Muscle layer of colon (tissue), 2 donors: ENCODE data around the gene ZNF628.

Source experiments
- H3K27ac ChIP-seq: one replicate; pipeline ENCODE4 v1.7.0; 2013; ENCODE audit warnings: low read depth, mild to moderate bottlenecking, low read length, moderate library complexity
- H3K27me3 ChIP-seq, 2 donors: one replicate each; pipeline ENCODE4 v1.7.0; 2013; ENCODE audit warnings: low read length in 2 of 2, mild to moderate bottlenecking in 2 of 2; ENCODE audit not compliant: insufficient read depth in 2 of 2, control insufficient read depth in 1 of 2
- H3K36me3 ChIP-seq: one replicate; pipeline ENCODE4 v1.7.0; 2013; ENCODE audit warnings: mild to moderate bottlenecking, low read length; ENCODE audit not compliant: insufficient read depth
- H3K4me1 ChIP-seq: one replicate; pipeline ENCODE4 v1.7.0; 2013; ENCODE audit warnings: mild to moderate bottlenecking, low read length; ENCODE audit not compliant: insufficient read depth
- H3K4me3 ChIP-seq, 2 donors: one replicate each; pipeline ENCODE4 v1.7.0; 2013; ENCODE audit warnings: low read length in 2 of 2, low read depth in 1 of 2, mild to moderate bottlenecking in 1 of 2, moderate library complexity in 1 of 2
- H3K9ac ChIP-seq: one replicate; pipeline ENCODE4 v1.7.0; 2013; ENCODE audit warnings: low read length
- H3K9me3 ChIP-seq: one replicate; pipeline ENCODE4 v1.7.0; 2013; ENCODE audit warnings: mild to moderate bottlenecking, low read length
- donor health status: abdominal sarcoma.
- donor health status: Adenocarcinoma of cecum.

ZNF628 gene

DNA sequence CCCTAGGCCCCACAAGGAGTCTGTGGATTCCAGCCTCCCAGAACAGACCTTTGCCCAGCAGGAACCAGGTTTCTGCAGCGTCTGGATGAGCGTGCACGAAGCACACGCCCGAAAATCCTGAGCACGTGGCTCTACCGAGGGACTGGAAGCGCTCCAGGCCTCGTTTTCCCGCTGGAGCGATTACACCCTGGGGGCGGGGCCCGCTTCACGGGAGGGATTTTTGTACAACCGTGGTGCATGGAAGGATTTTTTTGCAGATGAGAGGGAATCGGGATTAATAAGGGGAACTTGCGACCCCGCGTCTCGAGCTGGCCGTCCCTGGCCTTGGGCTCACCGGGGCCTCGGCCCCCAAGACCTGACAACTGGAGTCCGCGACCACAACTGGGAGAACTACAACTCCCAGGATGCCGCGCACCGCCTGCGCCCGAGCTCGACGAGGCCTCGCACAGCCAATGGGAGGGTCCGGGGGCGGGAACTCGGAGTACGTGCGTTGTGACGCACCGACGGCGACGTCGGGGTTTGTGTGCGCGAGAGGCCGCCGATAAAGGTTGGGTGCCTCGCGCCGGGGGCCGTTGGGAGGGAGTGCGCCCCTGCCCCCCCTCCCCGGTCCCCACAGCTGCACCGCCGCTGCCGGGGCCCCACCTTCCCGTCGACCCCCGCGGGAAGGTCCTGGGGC, at the start of gene ZNF628:
Gene ZNF628 (plus strand): TSS at position 518 of the 676 bp plus-strand sequence. CDS start 3,294 bp downstream, outside the sequence.
- Histone ChIP-seq H3K36me3 (no peaks in the 10 kb centered on the region), H3K9me3 (no peaks in the 10 kb centered on the region), H3K4me1 (peaks cover 17% of the 10 kb centered on the region), H3K9ac (no peak within 1 kb of the TSS), H3K27me3 (no peaks in the 10 kb centered on the region), H3K27ac (peak within 1 kb of the TSS; percentile 77), H3K4me3 (peak within 1 kb of the TSS; percentile 68 to 89)

DNA sequence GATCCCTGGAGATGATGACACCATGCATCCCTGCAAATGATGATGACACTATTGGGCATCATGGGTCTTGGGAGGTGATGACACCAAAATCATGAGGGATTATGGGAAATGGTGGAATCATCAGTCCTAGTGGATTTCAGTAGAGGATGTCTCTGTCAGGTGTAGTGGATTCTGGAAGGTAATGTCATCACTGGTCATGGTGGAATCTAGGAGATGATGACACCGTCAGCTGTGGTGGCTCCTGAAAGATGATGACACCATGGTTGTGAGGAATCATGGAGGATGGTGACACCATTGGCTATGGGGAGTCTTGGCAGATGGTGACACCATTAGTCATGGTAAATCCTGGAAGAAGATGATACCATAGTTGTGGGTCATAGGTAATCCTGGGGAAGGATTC, 45.2 kb upstream of the ZNF628 start:
- H3K27ac ChIP-seq: no peak overlapping the region
- no peaks in the 10 kb centered on the region for H3K4me1 ChIP-seq

DNA sequence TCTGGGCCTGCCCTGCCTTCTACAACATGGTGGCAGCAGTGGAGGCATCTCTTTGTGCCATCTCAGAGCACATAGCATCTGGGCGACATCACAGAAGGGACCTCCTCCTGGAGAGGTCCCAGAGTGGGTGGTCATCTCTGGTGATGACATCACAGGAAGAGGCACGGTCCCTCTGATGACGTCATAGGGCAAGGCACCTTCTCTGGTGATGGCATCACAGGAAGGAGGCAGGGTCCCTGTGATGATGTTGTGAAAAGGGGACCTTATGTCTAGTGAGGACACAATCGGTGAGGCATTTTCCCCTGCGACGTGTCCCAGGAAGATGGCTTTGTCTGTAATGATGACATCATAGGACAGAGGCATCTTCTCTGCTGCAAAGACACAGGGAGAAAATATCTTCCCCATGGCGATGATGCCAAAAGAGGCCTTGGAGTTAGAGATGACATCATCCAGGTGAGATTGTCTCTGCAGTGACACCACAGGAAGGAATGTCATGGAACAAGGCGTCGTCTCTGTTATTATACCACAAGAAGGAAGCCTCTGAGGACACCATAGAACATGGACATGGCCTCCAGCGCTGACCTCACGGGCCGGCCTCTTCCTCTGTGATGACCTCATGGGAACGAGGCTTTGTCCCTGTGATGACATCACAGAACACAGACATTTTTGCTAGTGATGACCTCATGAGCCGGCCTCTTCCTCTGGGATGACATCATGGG, 44.0 kb upstream of the ZNF628 start:
- H3K27me3 ChIP-seq: peaks cover 27 to 53% of the 10 kb centered on the region in 2 donors

More for the DNA sequence above, 45.2 kb upstream of the ZNF628 start:
- Histone ChIP-seq H3K9ac (no peak overlapping the region), H3K36me3 (no peaks in the 10 kb centered on the region), H3K4me3 (no peak overlapping the region), H3K27me3 (peaks cover 27 to 47% of the 10 kb centered on the region in 2 donors), H3K9me3 (no peaks in the 10 kb centered on the region)

DNA sequence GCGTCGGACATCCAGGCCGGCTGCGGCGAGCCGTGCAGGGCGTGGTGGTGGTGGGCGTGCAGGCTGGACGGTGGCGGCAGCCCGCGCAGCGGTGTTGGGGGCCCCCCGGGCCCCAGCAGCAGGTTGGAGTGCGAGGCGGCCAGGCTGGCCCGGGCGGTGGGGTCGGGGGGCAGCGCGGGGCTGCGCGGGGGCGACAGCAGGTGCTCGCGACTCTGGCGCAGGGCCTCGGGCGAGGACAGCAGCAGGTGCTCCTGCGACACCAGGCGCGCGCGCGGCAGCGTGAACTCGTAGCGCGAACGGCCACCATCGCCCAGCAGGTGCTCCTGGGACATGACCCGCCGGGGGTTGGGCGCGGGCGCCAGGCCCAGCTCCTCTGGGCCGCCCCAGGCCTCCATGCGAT, 43.1 kb upstream of the ZNF628 start:
- Histone ChIP-seq H3K4me3 (no peak overlapping the region), H3K27me3 (peaks cover 32 to 62% of the 10 kb centered on the region in 2 donors), H3K9me3 (no peaks in the 10 kb centered on the region), H3K27ac (no peak overlapping the region), H3K4me1 (no peaks in the 10 kb centered on the region), H3K9ac (no peak overlapping the region), H3K36me3 (no peaks in the 10 kb centered on the region)

More for the DNA sequence above, 44.0 kb upstream of the ZNF628 start:
- Histone ChIP-seq H3K9ac (no peak overlapping the region), H3K27ac (no peak overlapping the region), H3K4me3 (no peak overlapping the region), H3K36me3 (no peaks in the 10 kb centered on the region), H3K4me1 (no peaks in the 10 kb centered on the region), H3K9me3 (no peaks in the 10 kb centered on the region)

DNA sequence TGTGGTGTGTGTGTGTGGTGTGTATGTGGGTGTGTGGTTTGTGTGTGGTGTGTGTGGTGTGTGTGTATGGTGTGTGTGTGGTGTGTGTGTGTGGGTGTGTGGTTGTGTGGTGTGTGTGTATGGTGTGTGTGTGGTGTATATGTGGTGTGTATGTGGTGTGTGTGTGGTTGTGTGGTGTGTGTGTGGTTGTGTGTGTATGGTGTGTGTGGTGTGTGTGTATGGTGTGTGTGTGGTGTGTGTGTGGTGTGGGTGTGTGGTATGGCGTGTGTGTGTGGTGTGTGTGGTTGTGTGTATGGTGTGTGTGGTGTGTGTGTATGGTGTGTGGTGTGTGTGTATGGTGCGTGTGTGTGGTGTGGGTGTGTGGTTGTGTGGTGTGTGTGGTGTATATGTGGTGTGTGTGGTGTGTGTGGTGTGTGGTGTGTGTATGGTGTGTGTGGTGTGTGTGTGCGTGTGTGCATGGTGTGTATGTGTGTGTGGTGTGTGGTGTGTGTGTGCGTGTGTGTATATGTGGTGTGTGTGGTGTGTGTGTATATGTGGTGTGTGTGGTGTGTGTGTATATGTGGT, 42.0 kb upstream of the ZNF628 start:
- no peak overlapping the region for H3K4me3 ChIP-seq
- no peak overlapping the region for H3K27ac ChIP-seq
- no peaks in the 10 kb centered on the region for H3K4me1 ChIP-seq
- peaks cover 41 to 68% of the 10 kb centered on the region in 2 donors for H3K27me3 ChIP-seq
- no peaks in the 10 kb centered on the region for H3K36me3 ChIP-seq
- no peaks in the 10 kb centered on the region for H3K9me3 ChIP-seq
- no peak overlapping the region for H3K9ac ChIP-seq

DNA sequence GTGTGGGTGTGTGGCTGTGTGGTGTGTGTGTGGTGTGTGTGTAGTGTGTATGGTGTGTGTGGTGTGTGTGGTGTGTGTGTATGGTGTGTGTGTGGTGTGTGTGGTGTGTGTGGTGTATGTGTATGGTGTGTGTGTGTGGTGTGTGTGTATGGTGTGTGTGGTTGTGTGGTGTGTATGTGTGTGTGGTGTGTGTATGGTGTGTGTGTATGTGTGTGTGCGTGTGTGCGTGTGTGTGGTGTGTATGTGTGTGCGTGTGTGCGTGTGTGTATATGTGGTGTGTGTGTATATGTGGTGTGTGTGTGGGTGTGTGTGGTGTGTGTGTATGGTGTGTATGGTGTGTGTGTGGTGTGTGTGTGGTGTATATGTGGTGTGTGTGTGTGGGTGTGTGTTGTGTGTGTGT, 41.4 kb upstream of the ZNF628 start:
- Histone ChIP-seq H3K36me3 (no peaks in the 10 kb centered on the region), H3K4me1 (no peaks in the 10 kb centered on the region), H3K27ac (no peak overlapping the region), H3K4me3 (no peak overlapping the region), H3K9me3 (no peaks in the 10 kb centered on the region), H3K27me3 (peaks cover 42 to 68% of the 10 kb centered on the region in 2 donors), H3K9ac (no peak overlapping the region)

DNA sequence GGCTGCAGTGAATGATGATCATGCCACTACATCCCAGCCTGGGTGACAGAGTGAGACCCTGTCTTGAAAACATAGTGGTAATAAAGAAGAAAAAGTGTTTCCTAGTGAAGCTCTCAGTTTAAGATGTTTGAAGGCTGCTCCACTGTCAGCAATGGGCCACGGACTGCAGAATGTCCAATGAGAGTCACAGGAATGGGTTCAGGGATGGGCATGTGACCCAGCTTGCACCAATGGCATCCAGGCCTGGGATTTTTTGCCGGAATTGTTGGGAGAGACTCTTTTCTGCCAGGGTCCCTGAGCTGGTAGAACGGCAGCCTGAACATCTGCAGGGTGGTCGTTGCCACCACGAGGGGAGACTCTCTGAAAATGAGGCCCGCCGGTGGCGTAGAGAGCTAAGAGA, 39.6 kb upstream of the ZNF628 start:
- Histone ChIP-seq H3K9ac (no peak overlapping the region), H3K4me3 (no peak overlapping the region), H3K27me3 (peaks cover 55 to 72% of the 10 kb centered on the region in 2 donors), H3K36me3 (no peaks in the 10 kb centered on the region), H3K9me3 (no peaks in the 10 kb centered on the region), H3K4me1 (no peaks in the 10 kb centered on the region), H3K27ac (no peak overlapping the region)

DNA sequence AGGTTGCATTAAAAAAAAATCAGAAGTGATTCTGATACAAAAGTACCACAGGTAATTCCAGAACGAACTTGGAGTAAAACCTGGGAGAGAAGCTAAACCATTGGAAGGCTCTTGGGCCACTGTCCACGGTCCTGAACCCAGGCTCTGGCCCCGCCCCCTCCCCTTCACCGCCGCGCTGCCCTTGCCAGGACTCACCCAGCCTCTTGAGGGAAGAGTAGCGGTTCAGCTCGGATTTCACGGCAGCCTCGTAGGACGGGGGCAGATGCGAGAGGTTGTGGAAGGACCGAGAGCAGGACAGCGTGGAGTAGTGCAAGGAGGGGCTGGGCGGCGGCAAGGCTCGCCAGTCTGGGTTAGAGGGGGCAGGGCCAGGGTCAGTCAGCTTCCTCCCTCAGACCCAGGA, 39.0 kb upstream of the ZNF628 start:
- Histone ChIP-seq H3K27me3 (peaks cover 51 to 69% of the 10 kb centered on the region in 2 donors), H3K36me3 (no peaks in the 10 kb centered on the region), H3K4me1 (no peaks in the 10 kb centered on the region), H3K4me3 (no peak overlapping the region), H3K9me3 (no peaks in the 10 kb centered on the region), H3K9ac (no peak overlapping the region), H3K27ac (no peak overlapping the region)

DNA sequence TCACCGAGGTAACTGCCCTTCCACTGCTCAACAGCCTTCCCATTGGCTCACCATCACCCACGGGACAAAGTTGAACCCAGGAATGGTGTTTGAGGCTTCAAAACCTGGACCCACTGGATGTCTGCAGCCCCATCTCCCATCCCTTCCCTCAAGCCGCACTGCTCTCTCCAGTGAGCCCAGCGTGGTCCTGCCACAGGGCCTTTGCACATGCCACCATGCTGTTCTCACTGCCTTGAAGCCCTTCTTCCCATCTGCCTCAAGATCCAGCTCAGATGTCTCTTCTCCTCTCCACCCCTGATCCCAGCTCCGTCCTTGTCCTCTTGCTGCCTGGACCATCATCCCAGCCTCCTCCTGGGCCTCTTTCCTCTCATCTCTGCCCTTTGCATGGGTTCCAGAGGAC, 37.4 kb upstream of the ZNF628 start:
- Histone ChIP-seq H3K4me3 (no peak overlapping the region), H3K9ac (no peak overlapping the region), H3K9me3 (no peaks in the 10 kb centered on the region), H3K27ac (no peak overlapping the region), H3K4me1 (no peaks in the 10 kb centered on the region), H3K27me3 (peaks cover 49 to 66% of the 10 kb centered on the region in 2 donors), H3K36me3 (no peaks in the 10 kb centered on the region)

DNA sequence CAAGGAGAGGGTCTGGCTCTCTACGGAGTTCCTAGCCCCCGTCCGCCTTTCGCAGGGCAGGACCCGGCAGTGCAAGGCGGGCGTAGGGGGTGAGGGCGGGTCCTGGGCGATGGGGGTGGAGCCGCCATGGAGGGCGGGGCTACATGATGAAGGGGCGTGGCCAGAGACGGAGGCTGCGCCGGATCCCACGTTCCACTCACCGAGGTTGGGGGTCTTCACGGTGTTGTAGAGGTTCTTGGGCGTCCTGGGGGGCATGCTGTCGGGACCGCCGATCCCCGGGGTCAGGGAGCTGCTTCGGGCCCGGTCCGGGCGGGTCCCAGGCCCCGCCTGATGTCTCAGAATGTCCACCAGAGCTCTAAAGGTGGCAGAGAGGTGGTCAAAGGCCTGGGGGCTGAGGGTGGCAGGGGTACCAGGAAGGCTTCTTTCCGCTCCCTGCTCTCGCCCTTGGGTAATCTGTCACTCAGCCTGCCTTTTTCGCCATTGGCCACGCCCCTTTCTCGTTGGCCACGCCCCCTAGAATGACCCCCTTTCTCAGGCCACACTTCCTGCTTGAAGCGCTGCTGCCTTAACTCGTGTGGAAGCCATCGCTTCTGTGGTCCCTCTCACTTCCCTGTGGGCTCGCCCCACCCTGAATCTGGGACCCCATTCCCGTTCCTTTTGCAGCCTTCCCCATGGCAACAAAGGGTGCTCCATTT, 35.9 kb upstream of the ZNF628 start:
- Histone ChIP-seq H3K4me3 (no peak overlapping the region), H3K9me3 (no peaks in the 10 kb centered on the region), H3K36me3 (no peaks in the 10 kb centered on the region), H3K4me1 (no peaks in the 10 kb centered on the region), H3K9ac (no peak overlapping the region), H3K27ac (no peak overlapping the region), H3K27me3 (peaks cover 45 to 80% of the 10 kb centered on the region in 2 donors)

DNA sequence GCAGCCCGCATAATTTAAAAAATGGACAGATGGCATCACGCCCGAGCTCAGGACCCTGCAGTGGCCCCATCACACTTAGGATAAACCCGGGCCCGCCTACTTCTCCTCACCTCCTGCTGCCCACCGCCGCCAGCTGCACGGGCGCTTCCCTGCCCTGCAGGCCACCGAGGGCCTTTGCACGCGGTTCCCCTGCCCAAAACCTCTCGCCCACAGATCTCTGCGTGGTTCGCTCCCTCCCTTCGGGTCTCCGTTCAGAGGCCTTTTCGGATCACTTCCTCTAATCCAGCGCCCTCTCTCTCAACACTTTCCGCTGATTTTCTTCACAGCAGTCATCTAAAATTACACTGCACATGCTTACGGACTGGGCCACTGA, 35.1 kb upstream of the ZNF628 start:
- no peaks in the 10 kb centered on the region for H3K9me3 ChIP-seq
- H3K27ac ChIP-seq: no peak overlapping the region
- no peaks in the 10 kb centered on the region for H3K36me3 ChIP-seq
- no peaks in the 10 kb centered on the region for H3K4me1 ChIP-seq
- H3K4me3 ChIP-seq: no peak overlapping the region
- no peak overlapping the region for H3K9ac ChIP-seq
- H3K27me3 ChIP-seq: peaks cover 45 to 80% of the 10 kb centered on the region in 2 donors
